Stimulated activated effector memory CD8-positive, alpha-beta T cell treated with anti-CD3 and anti-CD28 coated beads, Interleukin-12 subunit alpha, Interleukin-12 subunit beta, amount 100 ng/mL, for 72 hours (primary cell): Measurements from ENCODE around the gene MT1X.

ENCODE experiments used
- ATAC-seq: fragments of 150-1000 bp; cut with Tn5 transposase; 2 replicates; pipeline ENCODE4 v1.10.0; 2021
- DNase-seq, 2 donors: peaks; one replicate each; pipeline ENCODE4 v3.0.0; 2021 to 2022; ENCODE audit warnings: low spot score in 2 of 2
- H3K27ac Mint-ChIP-seq: one replicate; pipeline ENCODE4 v1.8.0; 2022; ENCODE audit warnings: mild to moderate bottlenecking, mixed read lengths
- H3K36me3 Mint-ChIP-seq: one replicate; pipeline ENCODE4 v1.8.0; 2022; ENCODE audit warnings: mild to moderate bottlenecking, mixed read lengths
- H3K4me1 Mint-ChIP-seq: one replicate; pipeline ENCODE4 v1.8.0; 2022; ENCODE audit warnings: mixed read lengths
- H3K4me3 Mint-ChIP-seq: one replicate; pipeline ENCODE4 v1.8.0; 2022; ENCODE audit warnings: mild to moderate bottlenecking, mixed read lengths
- H3K9me3 Mint-ChIP-seq: one replicate; pipeline ENCODE4 v1.8.0; 2022; ENCODE audit warnings: mixed read lengths

Gene MT1X

DNA sequence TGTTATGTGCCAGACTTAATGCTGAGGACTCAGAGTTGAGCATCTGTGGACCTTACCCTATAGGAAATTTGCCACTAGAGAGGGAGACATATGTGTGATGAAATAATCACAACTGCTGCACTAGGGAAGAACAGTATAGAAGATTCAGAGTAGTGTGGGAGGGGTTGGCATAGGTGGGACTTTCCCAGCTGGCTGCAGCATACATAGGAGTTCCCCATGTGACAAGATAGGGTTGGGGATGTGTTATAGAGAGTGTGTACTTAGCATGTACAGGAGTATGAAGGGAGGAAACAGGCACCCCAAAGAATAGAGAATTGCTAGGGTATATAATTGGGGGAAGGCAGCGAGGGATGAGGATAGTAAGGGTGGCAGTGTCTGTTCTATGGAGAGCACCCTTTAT lies 50.6 kb downstream of the MT1X start:
- no peak overlapping the region for H3K4me3 Mint-ChIP-seq
- DNase-seq, result peak in 1 of 2 donors; percentile 44

More for the DNA sequence above, 50.6 kb downstream of the MT1X start:
- ATAC-seq, result peak; percentile 72
- no peaks in the 10 kb centered on the region for H3K9me3 Mint-ChIP-seq
- no peak overlapping the region for H3K27ac Mint-ChIP-seq
- peaks cover 9% of the 10 kb centered on the region for H3K36me3 Mint-ChIP-seq
- peaks cover 21% of the 10 kb centered on the region for H3K4me1 Mint-ChIP-seq
